ENCODE data around the gene KLRC3.
A peak's percentile ranks its signal among the peaks of the same experiment; 100 is the strongest.
"Not testable (repeated sequence)": the region's sequence is repeated elsewhere in the genome, so short reads cannot be mapped to it uniquely, and the experiment has no call there.

Gene KLRC3

GRCh38 chr12:10381928-10382628, 38.3 kb downstream of the KLRC3 start:
- no peaks in the 10 kb centered on the region for H3K36me3 ChIP-seq (ENCODE audit: control insufficient read depth, insufficient read depth, low read length)
- no peaks in the 10 kb centered on the region for H3K4me1 ChIP-seq (ENCODE audit: control insufficient read depth, insufficient read depth, low read length)
- no peak overlapping the region for H3K9ac ChIP-seq (ENCODE audit: low read length)
- no peak overlapping the region for H3K27ac ChIP-seq (ENCODE audit: low read depth, low read length)
- H3K27me3 ChIP-seq (ENCODE audit: control insufficient read depth, insufficient read depth, low read length) = no peaks in the 10 kb centered on the region
- H3K4me3 ChIP-seq (ENCODE audit: low read length) = no peak overlapping the region

GRCh38 chr12:10378737-10379136, 41.7 kb downstream of the KLRC3 start:
- not testable (repeated sequence) for H3K27me3 ChIP-seq (ENCODE audit: control insufficient read depth, insufficient read depth, low read length); H3K36me3 ChIP-seq (ENCODE audit: control insufficient read depth, insufficient read depth, low read length); H3K4me1 ChIP-seq (ENCODE audit: control insufficient read depth, insufficient read depth, low read length); H3K4me3 ChIP-seq (ENCODE audit: low read length); H3K27ac ChIP-seq (ENCODE audit: low read depth, low read length); H3K9ac ChIP-seq (ENCODE audit: low read length)

GRCh38 chr12:10374624-10375018, 45.8 kb downstream of the KLRC3 start:
- Histone ChIP-seq H3K36me3 (ENCODE audit: control insufficient read depth, insufficient read depth, low read length) (no peaks in the 10 kb centered on the region), H3K9ac (ENCODE audit: low read length) (no peak overlapping the region), H3K4me1 (ENCODE audit: control insufficient read depth, insufficient read depth, low read length) (no peaks in the 10 kb centered on the region), H3K27ac (ENCODE audit: low read depth, low read length) (no peak overlapping the region), H3K4me3 (ENCODE audit: low read length) (no peak overlapping the region), H3K27me3 (ENCODE audit: control insufficient read depth, insufficient read depth, low read length) (no peaks in the 10 kb centered on the region)

- H3K9ac ChIP-seq (ENCODE audit: low read length) = no peak overlapping the region
- H3K36me3 ChIP-seq (ENCODE audit: control insufficient read depth, insufficient read depth, low read length) = no peaks in the 10 kb centered on the region
- no peak overlapping the region for H3K27ac ChIP-seq (ENCODE audit: low read depth, low read length)
- no peaks in the 10 kb centered on the region for H3K4me1 ChIP-seq (ENCODE audit: control insufficient read depth, insufficient read depth, low read length)
- no peak overlapping the region for H3K4me3 ChIP-seq (ENCODE audit: low read length)
- no peaks in the 10 kb centered on the region for H3K27me3 ChIP-seq (ENCODE audit: control insufficient read depth, insufficient read depth, low read length)
Measured at GRCh38 chr12:10372559-10372958, 47.8 kb downstream of the KLRC3 start.

GRCh38 chr12:10371893-10372535, 48.4 kb downstream of the KLRC3 start:
- not testable (repeated sequence) for H3K9ac ChIP-seq (ENCODE audit: low read length); H3K36me3 ChIP-seq (ENCODE audit: control insufficient read depth, insufficient read depth, low read length); H3K4me1 ChIP-seq (ENCODE audit: control insufficient read depth, insufficient read depth, low read length); H3K4me3 ChIP-seq (ENCODE audit: low read length); H3K27me3 ChIP-seq (ENCODE audit: control insufficient read depth, insufficient read depth, low read length); H3K27ac ChIP-seq (ENCODE audit: low read depth, low read length)

GRCh38 chr12:10369557-10370415, 50.6 kb downstream of the KLRC3 start:
- H3K4me1 ChIP-seq (ENCODE audit: control insufficient read depth, insufficient read depth, low read length) = peaks cover 6% of the 10 kb centered on the region
- no peak overlapping the region for H3K9ac ChIP-seq (ENCODE audit: low read length)
- H3K27me3 ChIP-seq (ENCODE audit: control insufficient read depth, insufficient read depth, low read length) = no peaks in the 10 kb centered on the region
- H3K27ac ChIP-seq (ENCODE audit: low read depth, low read length) = no peak overlapping the region
- no peak overlapping the region for H3K4me3 ChIP-seq (ENCODE audit: low read length)
- no peaks in the 10 kb centered on the region for H3K36me3 ChIP-seq (ENCODE audit: control insufficient read depth, insufficient read depth, low read length)

DNA sequence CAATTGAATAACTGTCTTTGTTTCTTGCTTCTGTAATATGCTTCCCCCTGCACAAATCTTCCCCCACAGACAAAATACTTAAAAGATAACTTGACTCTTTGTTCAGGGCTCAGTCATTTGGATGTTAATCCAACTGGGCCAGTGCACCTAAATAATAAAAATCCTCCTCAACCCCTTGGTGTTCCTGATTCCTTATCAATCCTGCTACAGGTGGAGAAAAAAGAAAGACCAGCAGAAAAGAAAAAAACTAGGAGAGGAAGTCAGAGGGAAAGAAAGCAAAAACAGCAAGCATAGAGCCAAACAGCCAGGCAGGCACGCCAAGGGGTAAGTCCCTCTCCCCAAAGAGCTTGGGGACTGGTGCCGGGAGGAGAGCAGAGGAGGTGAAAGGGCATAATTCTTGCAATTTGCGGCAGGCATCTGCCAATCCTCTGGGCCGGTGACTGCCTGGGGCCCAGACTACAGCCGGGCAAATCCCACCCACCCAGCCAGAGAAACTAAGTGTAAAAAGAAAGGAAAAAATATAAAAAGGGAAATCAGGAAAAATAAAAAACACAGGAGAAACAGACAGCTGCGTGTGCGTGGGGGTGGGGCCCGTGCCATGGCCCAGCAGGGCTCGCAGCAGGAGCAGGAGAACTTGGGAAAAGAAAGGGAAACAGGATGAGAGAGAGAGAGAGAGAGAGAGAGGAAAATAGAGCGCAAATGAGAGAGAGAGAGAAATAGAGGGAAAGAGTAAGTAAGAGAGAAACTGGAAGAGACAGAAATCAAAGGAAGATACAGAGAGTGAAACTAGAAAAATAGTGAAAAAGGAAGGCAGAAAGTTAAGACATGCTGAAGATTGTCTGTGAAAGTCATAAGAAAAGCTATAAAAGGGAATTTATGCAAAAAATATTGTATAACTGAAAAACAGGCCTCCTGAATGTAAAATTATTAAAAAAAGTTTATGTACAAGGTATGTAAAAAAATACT, 51.9 kb downstream of the KLRC3 start:
- Histone ChIP-seq H3K4me1 (ENCODE audit: control insufficient read depth, insufficient read depth, low read length) (peaks cover 6% of the 10 kb centered on the region), H3K9ac (ENCODE audit: low read length) (no peak overlapping the region), H3K27ac (ENCODE audit: low read depth, low read length) (no peak overlapping the region), H3K36me3 (ENCODE audit: control insufficient read depth, insufficient read depth, low read length) (no peaks in the 10 kb centered on the region), H3K4me3 (ENCODE audit: low read length) (no peak overlapping the region), H3K27me3 (ENCODE audit: control insufficient read depth, insufficient read depth, low read length) (no peaks in the 10 kb centered on the region)

DNA sequence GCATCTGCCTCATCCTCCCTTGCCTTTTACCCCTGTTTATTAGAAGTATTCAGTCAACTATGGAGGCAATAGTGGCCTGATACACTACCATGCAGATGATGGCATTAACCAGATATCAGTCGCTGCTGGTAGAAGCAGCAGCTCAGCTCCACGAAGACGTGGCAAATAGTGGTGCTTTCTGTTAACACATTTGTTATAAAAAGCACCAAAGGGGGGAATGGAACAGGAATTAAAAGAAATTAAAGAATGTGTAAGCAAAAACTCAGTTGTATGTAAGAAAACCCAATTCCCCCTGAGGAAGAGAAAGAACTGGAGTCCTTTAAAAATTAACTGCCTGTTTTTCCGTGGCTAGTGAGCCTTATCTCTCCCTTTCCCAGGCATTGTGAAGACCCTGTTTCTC, 52.7 kb downstream of the KLRC3 start:
- H3K4me1 ChIP-seq (ENCODE audit: control insufficient read depth, insufficient read depth, low read length); H3K4me3 ChIP-seq (ENCODE audit: low read length); H3K27me3 ChIP-seq (ENCODE audit: control insufficient read depth, insufficient read depth, low read length); H3K27ac ChIP-seq (ENCODE audit: low read depth, low read length); H3K36me3 ChIP-seq (ENCODE audit: control insufficient read depth, insufficient read depth, low read length): not testable (repeated sequence)
- peak overlapping the region; percentile 21 for H3K9ac ChIP-seq (ENCODE audit: low read length)

DNA sequence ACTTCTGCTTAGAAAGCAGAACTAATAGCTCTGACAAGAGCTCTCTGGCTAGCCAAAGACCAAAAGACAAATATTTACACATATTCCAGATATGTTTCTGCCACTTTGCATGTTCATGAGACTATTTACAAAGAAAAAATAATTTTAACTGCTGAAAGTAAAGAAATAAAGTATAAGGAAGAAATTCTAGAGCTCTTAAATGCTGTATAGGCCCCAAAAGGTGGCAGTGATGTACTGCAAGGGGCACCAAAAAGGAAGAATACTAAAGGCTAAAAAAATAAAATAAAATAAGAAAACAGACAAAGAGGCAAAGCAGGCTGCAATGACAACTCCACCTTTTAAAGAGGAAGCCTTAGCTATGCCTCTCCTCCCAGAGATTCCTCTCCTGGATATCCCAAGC, 53.5 kb downstream of the KLRC3 start:
- H3K4me3 ChIP-seq (ENCODE audit: low read length) = no peak overlapping the region
- no peaks in the 10 kb centered on the region for H3K27me3 ChIP-seq (ENCODE audit: control insufficient read depth, insufficient read depth, low read length)
- no peak overlapping the region for H3K9ac ChIP-seq (ENCODE audit: low read length)
- H3K27ac ChIP-seq (ENCODE audit: low read depth, low read length) = no peak overlapping the region
- peaks cover 11% of the 10 kb centered on the region for H3K4me1 ChIP-seq (ENCODE audit: control insufficient read depth, insufficient read depth, low read length)
- no peaks in the 10 kb centered on the region for H3K36me3 ChIP-seq (ENCODE audit: control insufficient read depth, insufficient read depth, low read length)

DNA sequence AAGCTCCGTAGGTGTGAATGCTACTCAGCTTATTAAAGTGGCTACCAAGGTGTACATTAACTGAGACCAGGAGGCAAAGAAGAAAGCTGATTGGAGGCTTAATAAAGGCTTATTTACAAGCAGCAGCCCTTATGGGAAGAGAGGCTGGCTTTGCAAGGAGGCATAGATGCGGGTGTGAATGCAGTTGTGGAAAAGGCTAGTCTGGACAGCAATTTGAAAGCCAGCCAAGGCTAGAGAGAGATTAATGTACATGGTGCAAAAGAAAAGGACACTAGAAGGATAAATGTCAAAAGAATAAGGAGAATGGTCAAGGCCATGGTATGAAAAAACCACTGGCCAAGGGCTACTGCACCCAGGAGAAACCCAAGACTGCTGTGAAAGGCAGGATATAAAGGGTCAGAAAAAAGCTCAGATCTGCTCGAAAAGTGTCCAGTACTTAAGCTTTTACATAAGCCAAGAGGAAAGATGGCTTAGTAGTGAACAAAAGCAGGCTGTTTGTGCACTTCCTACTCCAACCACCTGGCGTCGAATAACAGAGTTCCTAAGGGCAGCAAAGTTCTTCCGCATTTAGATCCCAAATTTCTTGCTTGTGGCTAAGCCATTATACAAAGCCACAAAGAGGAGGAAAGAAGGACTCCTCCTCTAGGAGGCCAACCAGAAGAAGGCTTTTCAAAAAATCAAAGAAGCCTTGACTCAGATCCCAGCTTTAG, 54.5 kb downstream of the KLRC3 start:
- no peak overlapping the region for H3K9ac ChIP-seq (ENCODE audit: low read length)
- H3K27ac ChIP-seq (ENCODE audit: low read depth, low read length) = peak overlapping the region; percentile 96
- no peaks in the 10 kb centered on the region for H3K27me3 ChIP-seq (ENCODE audit: control insufficient read depth, insufficient read depth, low read length)
- peak overlapping the region; percentile 93 for H3K4me3 ChIP-seq (ENCODE audit: low read length)
- H3K4me1 ChIP-seq (ENCODE audit: control insufficient read depth, insufficient read depth, low read length) = peaks cover 11% of the 10 kb centered on the region
- no peaks in the 10 kb centered on the region for H3K36me3 ChIP-seq (ENCODE audit: control insufficient read depth, insufficient read depth, low read length)

DNA sequence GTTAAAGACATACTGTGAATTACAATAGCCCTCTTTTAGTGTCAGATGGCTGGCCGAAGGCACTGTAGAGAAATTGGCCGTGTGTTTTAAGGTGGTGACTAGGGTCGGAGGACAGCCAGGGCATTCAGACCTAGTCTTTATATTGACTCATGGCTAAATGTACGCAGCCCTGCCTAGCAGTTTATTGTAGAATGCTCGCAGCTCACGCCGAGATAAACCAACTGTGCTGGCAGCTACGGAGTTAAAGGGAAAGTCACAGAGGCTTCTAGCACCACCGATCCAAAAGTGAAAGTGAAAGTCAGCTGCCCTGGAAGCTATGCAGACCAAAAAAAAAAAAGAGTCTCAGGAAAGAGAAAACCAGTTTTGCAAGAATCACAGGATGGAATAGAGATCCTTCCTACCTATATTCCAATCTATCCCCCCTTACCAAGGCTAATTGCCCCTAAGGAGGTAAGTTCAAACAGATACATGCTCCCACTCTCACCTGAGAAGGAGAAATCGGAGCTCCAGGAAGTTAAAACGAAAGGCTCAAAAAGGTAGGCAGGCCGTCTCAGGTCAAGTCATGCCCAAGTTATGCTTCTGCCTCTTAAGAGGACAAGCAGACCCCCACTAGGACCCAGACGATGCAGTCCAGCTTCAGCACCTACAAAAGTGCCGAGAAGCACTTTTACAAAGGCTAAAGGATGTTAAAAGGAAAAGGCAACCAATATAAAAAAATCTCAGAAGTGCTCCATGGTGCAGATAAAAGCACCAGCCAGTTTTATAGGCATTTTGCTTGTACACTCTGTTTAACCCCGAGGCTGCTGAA, 55.4 kb downstream of the KLRC3 start:
- Histone ChIP-seq H3K27me3 (ENCODE audit: control insufficient read depth, insufficient read depth, low read length) (no peaks in the 10 kb centered on the region), H3K27ac (ENCODE audit: low read depth, low read length) (peak overlapping the region; percentile 96), H3K36me3 (ENCODE audit: control insufficient read depth, insufficient read depth, low read length) (no peaks in the 10 kb centered on the region), H3K9ac (ENCODE audit: low read length) (peak overlapping the region; percentile 77), H3K4me1 (ENCODE audit: control insufficient read depth, insufficient read depth, low read length) (peaks cover 11% of the 10 kb centered on the region), H3K4me3 (ENCODE audit: low read length) (peak overlapping the region; percentile 93)
